ENCODE data around the gene HOXD3.

HOXD3 gene

GRCh38 chr2:176121190-176122051 is 35.7 kb upstream of the HOXD3 start:
- TF ChIP-seq MAX (IDR thresholded peaks at IDR 0.05; ENCODE audit: low read depth, low read length) (no peak), CTCF (IDR thresholded peaks at IDR 0.05; ENCODE audit: low read depth, low read length) (no peak), POLR2A (IDR thresholded peaks at IDR 0.05; ENCODE audit: extremely low read depth, insufficient read length) (no peak), MYC (IDR thresholded peaks at IDR 0.05; ENCODE audit: low read depth, low read length) (no peak)
- H3K4me3 ChIP-seq (ENCODE audit: low read depth, low read length) = no peak overlapping the region
- DNase-seq (ENCODE audit: low read depth) = no peak

GRCh38 chr2:176122052-176122682 is 34.9 kb upstream of the HOXD3 start:
- TF ChIP-seq MAX (IDR thresholded peaks at IDR 0.05; ENCODE audit: low read depth, low read length) = no peak
- TF ChIP-seq CTCF (IDR thresholded peaks at IDR 0.05; ENCODE audit: low read depth, low read length) = no peak
- TF ChIP-seq MYC (IDR thresholded peaks at IDR 0.05; ENCODE audit: low read depth, low read length) = no peak
- TF ChIP-seq POLR2A (IDR thresholded peaks at IDR 0.05; ENCODE audit: extremely low read depth, insufficient read length) = no peak
- H3K4me3 ChIP-seq (ENCODE audit: low read depth, low read length) = no peak overlapping the region
- no peak for DNase-seq (ENCODE audit: low read depth)

- DNase-seq (ENCODE audit: low read depth) = no peak
- TF ChIP-seq MYC (IDR thresholded peaks at IDR 0.05; ENCODE audit: low read depth, low read length) (no peak), MAX (IDR thresholded peaks at IDR 0.05; ENCODE audit: low read depth, low read length) (no peak), CTCF (IDR thresholded peaks at IDR 0.05; ENCODE audit: low read depth, low read length) (no peak), POLR2A (IDR thresholded peaks at IDR 0.05; ENCODE audit: extremely low read depth, insufficient read length) (no peak)
- no peak within 1 kb of the TSS for H3K4me3 ChIP-seq (ENCODE audit: low read depth, low read length)
These were observed 34.3 kb upstream of the HOXD3 start, which contains the start of gene HOXD9 for GRCh38 chr2:176122683-176123410. Gene HOXD9 (plus strand): TSS chr2:176122719. CDS start chr2:176122769, 50 bp downstream.

- no peak for DNase-seq (ENCODE audit: low read depth)
- no peak overlapping the region for H3K4me3 ChIP-seq (ENCODE audit: low read depth, low read length)
- TF ChIP-seq MYC (IDR thresholded peaks at IDR 0.05; ENCODE audit: low read depth, low read length) (no peak), CTCF (IDR thresholded peaks at IDR 0.05; ENCODE audit: low read depth, low read length) (no peak), MAX (IDR thresholded peaks at IDR 0.05; ENCODE audit: low read depth, low read length) (no peak), POLR2A (IDR thresholded peaks at IDR 0.05; ENCODE audit: extremely low read depth, insufficient read length) (no peak)
These were observed 33.5 kb upstream of the HOXD3 start for GRCh38 chr2:176123411-176124109.
